H1 (cell line): ENCODE data around the gene WSCD1. TPM values are rescaled to one million over a fixed set of nuclear protein-coding genes. Genes with fewer than 3 reads are reported as not detected.

Experiments used
- CTCF ChIA-PET: fragments of 300-600 bp; sonication (Branson Sonifier 250); formaldehyde crosslinking; loops from one replicate; lab custom pipeline; 2021; ENCODE audit not compliant: partially characterized antibody; lab: Charles Lee
- POLR2A ChIA-PET: fragments of 300-600 bp; sonication (Branson Sonifier 250); formaldehyde crosslinking; loops from one replicate; lab custom pipeline; 2021; ENCODE audit warnings: inconsistent platforms; ENCODE audit not compliant: partially characterized antibody; lab: Charles Lee
- DNase-seq, 2 experiments: peaks; one replicate each; pipeline versions ENCODE4 v3.0.0 to v3.0.0-alpha.2; 2010 to 2022; ENCODE audit warnings: low spot score in 2 of 2, low read depth in 1 of 2, mixed read lengths in 1 of 2
- FAIRE-seq: peaks from 2 replicates; lab custom pipeline; 2011; peaks lifted over from hg19 to GRCh38; lab: Jason Lieb, UNC
- H2AFZ ChIP-seq: 2 replicates; pipeline ENCODE4 v1.8.1; 2012; ENCODE audit warnings: low read length, inconsistent platforms
- H2AK5ac ChIP-seq: 2 replicates; pipeline ENCODE4 v1.6.1; 2013; ENCODE audit warnings: low read depth, low read length
- H2BK120ac ChIP-seq: replicated peaks from 2 replicates; pipeline ENCODE3; 2013; ENCODE audit warnings: low read depth, low read length, inconsistent platforms
- H2BK12ac ChIP-seq: 2 replicates; pipeline ENCODE4 v1.6.1; 2013; ENCODE audit warnings: low read depth, low read length
- H2BK15ac ChIP-seq: 2 replicates; pipeline ENCODE4 v1.6.1; 2013; ENCODE audit warnings: low read length
- H2BK20ac ChIP-seq: 2 replicates; pipeline ENCODE4 v1.6.1; 2013; ENCODE audit warnings: low read length
- H2BK5ac ChIP-seq: 2 replicates; pipeline ENCODE4 v1.6.1; 2013; ENCODE audit warnings: low read depth, low read length
- H3K14ac ChIP-seq: 2 replicates; pipeline ENCODE4 v1.6.1; 2013; ENCODE audit warnings: inconsistent platforms; ENCODE audit not compliant: insufficient read length
- H3K18ac ChIP-seq: 2 replicates; pipeline ENCODE4 v1.6.1; 2013; ENCODE audit warnings: low read length; ENCODE audit errors: extremely low read depth
- H3K23ac ChIP-seq: 2 replicates; pipeline ENCODE4 v1.6.1; 2013; ENCODE audit warnings: inconsistent platforms; ENCODE audit not compliant: insufficient read length
- H3K23me2 ChIP-seq: 2 replicates; pipeline ENCODE4 v1.6.1; 2013; ENCODE audit warnings: low read depth, low read length
- H3K27ac ChIP-seq: 2 replicates; pipeline ENCODE4 v1.6.1; 2011; ENCODE audit warnings: low read depth, low read length, inconsistent platforms
- H3K27me3 ChIP-seq, 4 experiments: replicated peaks in 1 of 4; 1 replicate in 1 of 4; 2 replicates in 3 of 4; pipeline versions ENCODE4 v1.6.1 to v1.8.1; 2011 to 2013; ENCODE audit warnings: low read length in 3 of 4, mild to moderate bottlenecking in 3 of 4, inconsistent platforms in 2 of 4, mixed read lengths in 2 of 4, moderate library complexity in 1 of 4; ENCODE audit not compliant: control insufficient read depth in 3 of 4, insufficient read depth in 3 of 4; ENCODE audit errors: extremely low read depth in 1 of 4
- H3K36me3 ChIP-seq, 4 experiments: 2 replicates each; pipeline versions ENCODE4 v1.6.1 to v1.8.1; 2011 to 2013; ENCODE audit warnings: mild to moderate bottlenecking in 4 of 4, low read length in 3 of 4, moderate library complexity in 2 of 4, control low read depth in 1 of 4, inconsistent platforms in 1 of 4; ENCODE audit not compliant: insufficient read depth in 4 of 4, control insufficient read depth in 2 of 4
- H3K4ac ChIP-seq: replicated peaks from 2 replicates; pipeline ENCODE3; 2013; ENCODE audit warnings: low read length, low read depth, mixed read lengths, inconsistent platforms; ENCODE audit not compliant: insufficient read length
- H3K4me1 ChIP-seq, 4 experiments: replicated peaks in 1 of 4; 1 replicate in 1 of 4; 2 replicates in 3 of 4; pipeline versions ENCODE4 v1.6.1 to v1.8.1; 2011 to 2013; ENCODE audit warnings: low read length in 3 of 4, inconsistent platforms in 2 of 4, mixed read lengths in 1 of 4; ENCODE audit not compliant: insufficient read depth in 4 of 4, control insufficient read depth in 3 of 4
- H3K4me2 ChIP-seq, 2 experiments: 2 replicates each; pipeline versions ENCODE4 v1.6.1 to v1.8.1; 2011 to 2013; ENCODE audit warnings: low read depth in 2 of 2, low read length in 2 of 2, control low read depth in 1 of 2, inconsistent platforms in 1 of 2, mild to moderate bottlenecking in 1 of 2; ENCODE audit not compliant: insufficient read depth in 1 of 2
- H3K4me3 ChIP-seq, 4 experiments: fragments of 200-600, 300-600 bp in 1 of 4; sonication (generic), shearing (Covaris generic), sonication (Bioruptor Twin) in 1 of 4; 2 replicates each; pipeline versions ENCODE4 v1.5.1 to v1.8.1; 2011 to 2016; ENCODE audit warnings: low read length in 4 of 4, low read depth in 3 of 4, control low read depth in 2 of 4, inconsistent platforms in 2 of 4, mild to moderate bottlenecking in 2 of 4, mixed read lengths in 1 of 4, moderate library complexity in 1 of 4; ENCODE audit not compliant: insufficient read depth in 2 of 4; ENCODE audit errors: extremely low read depth in 1 of 4
- H3K56ac ChIP-seq: replicated peaks from 2 replicates; pipeline ENCODE3; 2013; ENCODE audit warnings: low read depth, mild to moderate bottlenecking, mixed read lengths, low read length, inconsistent platforms; ENCODE audit not compliant: insufficient read length
- H3K79me1 ChIP-seq: 2 replicates; pipeline ENCODE4 v1.6.1; 2013; ENCODE audit warnings: low read depth, low read length, control low read depth
- H3K79me2 ChIP-seq, 2 experiments: 2 replicates each; pipeline versions ENCODE4 v1.6.1 to v1.8.1; 2012 to 2013; ENCODE audit warnings: low read length in 2 of 2, mild to moderate bottlenecking in 2 of 2, inconsistent platforms in 1 of 2; ENCODE audit not compliant: insufficient read depth in 2 of 2, control insufficient read depth in 1 of 2
- H3K9ac ChIP-seq, 4 experiments: replicated peaks in 1 of 4; 1 replicate in 1 of 4; 2 replicates in 3 of 4; pipeline versions ENCODE4 v1.6.1 to v1.8.1; 2011 to 2013; ENCODE audit warnings: low read depth in 3 of 4, low read length in 3 of 4, control low read depth in 2 of 4, mild to moderate bottlenecking in 2 of 4, moderate library complexity in 2 of 4, inconsistent platforms in 1 of 4; ENCODE audit errors: extremely low read depth in 1 of 4
- H3K9me3 ChIP-seq, 2 experiments: 2 replicates each; pipeline versions ENCODE4 v1.6.1 to v1.8.1; 2012 to 2013; ENCODE audit warnings: mild to moderate bottlenecking in 2 of 2, moderate library complexity in 2 of 2, control low read depth in 1 of 2, inconsistent platforms in 1 of 2, low read depth in 1 of 2, low read length in 1 of 2, mixed read lengths in 1 of 2; ENCODE audit not compliant: insufficient read depth in 2 of 2
- H4K20me1 ChIP-seq, 2 experiments: replicated peaks in 1 of 2; 2 replicates each; pipeline versions ENCODE3 to v1.8.1; 2011 to 2013; ENCODE audit warnings: inconsistent platforms in 2 of 2, low read length in 2 of 2, mild to moderate bottlenecking in 1 of 2; ENCODE audit not compliant: insufficient read depth in 2 of 2, control insufficient read depth in 1 of 2
- H4K5ac ChIP-seq: 2 replicates; pipeline ENCODE4 v1.6.1; 2013; ENCODE audit warnings: low read length, low read depth, mixed read lengths, inconsistent platforms; ENCODE audit not compliant: insufficient read length
- H4K8ac ChIP-seq: 2 replicates; pipeline ENCODE4 v1.8.0; 2013; ENCODE audit warnings: mild to moderate bottlenecking, moderate library complexity, low read length, inconsistent platforms; ENCODE audit not compliant: insufficient read depth; ENCODE audit errors: extremely low read depth
- H4K91ac ChIP-seq: replicated peaks from 2 replicates; pipeline ENCODE3; 2013; ENCODE audit warnings: low read length, mixed read lengths, inconsistent platforms; ENCODE audit not compliant: insufficient read length
- ASH2L ChIP-seq: fragments of 200-600, 300-600 bp; sonication (generic); IDR thresholded peaks from one replicate; pipeline ENCODE4 v1.7.1; 2017; ENCODE audit warnings: low read length
- BRCA1 ChIP-seq: IDR thresholded peaks from 2 replicates; pipeline ENCODE4 v1.6.1; 2012; ENCODE audit warnings: low read depth, low read length, improper control_type of control experiment
- CREB1 ChIP-seq: IDR thresholded peaks from 2 replicates; pipeline ENCODE4 v1.6.1; 2012; ENCODE audit warnings: inconsistent platforms
- E2F6 ChIP-seq: IDR thresholded peaks from 2 replicates; pipeline ENCODE4 v1.6.1; 2012; ENCODE audit warnings: inconsistent platforms
- EZH2 ChIP-seq: fragments of 200-600 bp; sonication (generic); IDR thresholded peaks from 2 replicates; pipeline ENCODE4 v1.7.1; 2012; ENCODE audit warnings: low read depth, mild to moderate bottlenecking, moderate library complexity, low read length, inconsistent platforms; ENCODE audit not compliant: severe bottlenecking
- HDAC6 ChIP-seq: IDR thresholded peaks from one replicate; pipeline ENCODE4 v1.7.1; 2012; ENCODE audit warnings: low read depth, mild to moderate bottlenecking, inconsistent platforms, low read length, moderate library complexity
- KDM4A ChIP-seq: IDR thresholded peaks from one replicate; pipeline ENCODE4 v1.7.1; 2012; ENCODE audit warnings: low read depth, mild to moderate bottlenecking, moderate library complexity, low read length, inconsistent platforms; ENCODE audit not compliant: severe bottlenecking
- RAD21 ChIP-seq, 2 experiments: IDR thresholded peaks in 1 of 2; conservative IDR thresholded peaks in 1 of 2; 2 replicates each; pipeline ENCODE4 v1.6.1; 2011; ENCODE audit warnings: low read depth in 2 of 2, low read length in 2 of 2, improper control_type of control experiment in 1 of 2, inconsistent platforms in 1 of 2, mild to moderate bottlenecking in 1 of 2, moderate library complexity in 1 of 2
- RFX5 ChIP-seq: IDR thresholded peaks from 2 replicates; pipeline ENCODE4 v1.6.1; 2011; ENCODE audit warnings: low read depth, low read length, improper control_type of control experiment, borderline replicate concordance
- RNF2 ChIP-seq: fragments of 200-900, 300-1000 bp; sonication (generic); IDR thresholded peaks from 2 replicates; pipeline ENCODE4 v1.7.1; 2016; ENCODE audit warnings: borderline replicate concordance, low read depth, mild to moderate bottlenecking, antibody characterized with exemption, low read length; ENCODE audit not compliant: poor library complexity, severe bottlenecking; ENCODE audit errors: missing control alignments
- RXRA ChIP-seq: IDR thresholded peaks from 2 replicates; pipeline ENCODE4 v1.6.1; 2011; ENCODE audit warnings: low read depth, mild to moderate bottlenecking, low read length, moderate library complexity; ENCODE audit not compliant: insufficient read depth
- SRF ChIP-seq: IDR thresholded peaks from 2 replicates; pipeline ENCODE4 v1.6.1; 2011; ENCODE audit warnings: mild to moderate bottlenecking, low read depth, low read length, moderate library complexity
- TCF12 ChIP-seq: IDR thresholded peaks from 2 replicates; pipeline ENCODE4 v1.6.1; 2011; ENCODE audit warnings: low read depth, mild to moderate bottlenecking, low read length
- WGBS, 2 experiments: shearing (Covaris generic) in 1 of 2; methylation state at CpG; one replicate each; pipeline versions ENCODE4 v1.1.6 to v1.1.7; 2013 to 2015; ENCODE audit warnings: low lambda C conversion rate in 2 of 2, mixed read lengths in 2 of 2, inconsistent platforms in 1 of 2, low coverage in 1 of 2, missing lambda C conversion rate in 1 of 2; ENCODE audit not compliant: insufficient replicate concordance in 2 of 2, insufficient coverage in 1 of 2, insufficient read length in 1 of 2; ENCODE audit errors: extremely low coverage in 1 of 2, missing lambda C conversion rate in 1 of 2; 5-methylcytosine and 5-hydroxymethylcytosine counted together
- polyA plus RNA-seq, 7 experiments: library from polyadenylated mRNA; depleted of rRNA in 3 of 7; stranded (reverse) in 5 of 7; unstranded in 2 of 7; fragments of >200 nt in 5 of 7; fragments of 200-250 nt in 2 of 7; gene quantifications; 1 replicate in 5 of 7; 2 replicates in 1 of 7; 4 replicates in 1 of 7; pipeline versions ENCODE4 v1.2.1 to v1.2.3, GENCODE V29; 2011 to 2013; ENCODE audit warnings: missing spikeins in 2 of 7, mixed read lengths in 2 of 7
- total RNA-seq: library from RNA; stranded (reverse); fragmentation: NEBNext Ultra II Directional; extraction: Animal tissue kit (Norgen Biotek cat#: 25700); gene quantifications from 2 replicates; pipeline ENCODE4 v1.2.1, GENCODE V29; 2021

WSCD1 gene
- total and polyA plus RNA-seq, 2 of the 8 experiments (the other 6 are each of a cell fraction or from before 2014, with no cell fraction given): 21.9 to 39.0 TPM

GRCh38 chr17:6160232-6160555 is 90.0 kb downstream of the WSCD1 start:
- Histone ChIP-seq H2BK120ac (peak overlapping the region; percentile 19), H3K56ac (no peak overlapping the region), H4K20me1 (no peaks in the 10 kb centered on the region), H3K4me1 (peaks cover 9 to 25% (median 18%) of the 10 kb centered on the region in 4 experiments), H3K18ac (no peak overlapping the region; the same call in 1 of the 2 replicates), H4K5ac (peak overlapping the region; percentile 4), H3K4me2 (no peak overlapping the region), H2BK20ac (peak overlapping the region; percentile 90; the same call in 1 of the 2 replicates), H4K8ac (peak overlapping the region; percentile 20; the same call in 1 of the 2 replicates), H3K23me2 (no peaks in the 10 kb centered on the region), H3K9me3 (no peaks in the 10 kb centered on the region), H3K27ac (no peak overlapping the region), H3K36me3 (no peaks in the 10 kb centered on the region), H2BK12ac (peak overlapping the region; percentile 91; the same call in 1 of the 2 replicates), H2BK5ac (peak overlapping the region; percentile 75; the same call in 1 of the 2 replicates), H2AK5ac (no peak overlapping the region), H3K4ac (no peak overlapping the region), H3K9ac (no peak overlapping the region), H3K23ac (no peak overlapping the region), H3K14ac (no peak overlapping the region), H3K27me3 (no peaks in the 10 kb centered on the region; a peak in 1 of 7 replicates), H3K4me3 (no peak overlapping the region), H2BK15ac (no peak overlapping the region), H4K91ac (peak overlapping the region; percentile 42), H3K79me2 (no peaks in the 10 kb centered on the region), H2AFZ (no peak overlapping the region), H3K79me1 (no peaks in the 10 kb centered on the region)
- ChIA-PET POLR2A (no interaction called here), CTCF (interaction anchor here (1.2 kb wide), 1 partner anchor 253 kb away, joined by 4 read pairs; no protein-coding TSS in a partner anchor)
- FAIRE-seq (no peak), DNase-seq (no peak)
- WGBS, 2 experiments: 86% methylated on average over 7 of the region's 8 CpGs; no CpG with 5 or more reads in 1 of the 2 experiments
- TF ChIP-seq RXRA: no peak
- no peak for TF ChIP-seq RNF2
- no peak for TF ChIP-seq HDAC6
- TF ChIP-seq EZH2: no peak
- TF ChIP-seq TCF12: no peak
- TF ChIP-seq BRCA1: no peak
- TF ChIP-seq E2F6: no peak
- no peak for TF ChIP-seq SRF
- TF ChIP-seq RAD21 (IDR thresholded peaks at IDR 0.05 in 1 of 2, conservative IDR thresholded peaks at IDR 0.05 in 1 of 2; ENCODE audit: low read depth in 2 of 2, low read length in 2 of 2): no peak
- TF ChIP-seq ASH2L: no peak
- no peak for TF ChIP-seq KDM4A
- TF ChIP-seq CREB1: no peak
- no peak for TF ChIP-seq RFX5
